ENCODE measurements around the gene PLCB3.
A peak's percentile ranks its signal among the peaks of the same experiment; 100 is the strongest.

Gene PLCB3

DNA sequence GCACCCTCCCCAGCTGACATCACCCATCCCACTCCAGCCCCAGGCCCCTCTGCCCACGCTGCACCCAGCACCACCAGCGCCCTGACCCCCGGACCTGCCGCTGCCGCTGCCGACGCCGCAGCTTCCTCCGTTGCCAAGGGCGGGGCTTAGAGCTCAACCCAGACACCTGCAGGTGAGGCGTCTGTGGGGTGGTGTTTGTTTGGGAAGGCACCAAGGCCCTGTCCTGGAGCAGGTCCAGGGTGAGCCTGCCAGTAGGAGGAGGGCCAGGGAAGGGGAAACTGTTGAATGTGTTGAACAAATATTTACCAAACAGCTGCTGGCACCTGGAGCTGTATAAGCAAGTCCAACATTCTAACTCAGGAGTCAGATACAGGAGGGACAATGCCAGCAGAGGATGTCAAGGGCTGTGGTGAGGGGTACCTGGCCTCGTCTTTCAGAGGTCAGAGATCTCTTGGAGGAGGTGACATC, 13.8 kb upstream of the PLCB3 start:
- H4K5ac ChIP-seq (ENCODE audit: low read length): no peak overlapping the region
- no peak overlapping the region for H3K4me3 ChIP-seq (ENCODE audit: low read length)
- no peak overlapping the region for H3K18ac ChIP-seq (ENCODE audit: low read length)
- no peaks in the 10 kb centered on the region for H3K27me3 ChIP-seq (ENCODE audit: insufficient read depth, low read length, poor library complexity)
- no peak for DNase-seq
- no peak overlapping the region for H3K4ac ChIP-seq (ENCODE audit: low read depth, low read length)
- H3K56ac ChIP-seq (ENCODE audit: low read length): no peak overlapping the region
- H4K8ac ChIP-seq (ENCODE audit: low read depth, low read length): no peak overlapping the region
- H3K27ac ChIP-seq (ENCODE audit: low read depth, low read length): no peak overlapping the region
- H2AK5ac ChIP-seq (ENCODE audit: low read length): no peak overlapping the region
- H3K9ac ChIP-seq (ENCODE audit: low read length): no peak overlapping the region
- no peak overlapping the region for H3K23ac ChIP-seq (ENCODE audit: low read length)
- no peak overlapping the region for H2BK120ac ChIP-seq (ENCODE audit: low read depth, low read length)
- H3K4me1 ChIP-seq (ENCODE audit: control insufficient read depth, low read depth, low read length): peaks cover 8% of the 10 kb centered on the region
- no peak overlapping the region for H3K4me2 ChIP-seq (ENCODE audit: low read length)
- H2BK5ac ChIP-seq (ENCODE audit: low read length): no peak overlapping the region
- no CpG with 5 or more reads among the region's 12 CpGs for WGBS (ENCODE audit: extremely low coverage, insufficient coverage, low lambda C conversion rate)
- H2BK15ac ChIP-seq (replicated peaks; ENCODE audit: low read depth): no peak overlapping the region
- H3K79me2 ChIP-seq (ENCODE audit: control insufficient read depth, insufficient read depth, low read length): peaks cover under 1% of the 10 kb centered on the region
- peaks cover 2% of the 10 kb centered on the region for H3K79me1 ChIP-seq (ENCODE audit: low read length)
- H3K36me3 ChIP-seq (ENCODE audit: control insufficient read depth, insufficient read depth, low read length): no peaks in the 10 kb centered on the region

DNA sequence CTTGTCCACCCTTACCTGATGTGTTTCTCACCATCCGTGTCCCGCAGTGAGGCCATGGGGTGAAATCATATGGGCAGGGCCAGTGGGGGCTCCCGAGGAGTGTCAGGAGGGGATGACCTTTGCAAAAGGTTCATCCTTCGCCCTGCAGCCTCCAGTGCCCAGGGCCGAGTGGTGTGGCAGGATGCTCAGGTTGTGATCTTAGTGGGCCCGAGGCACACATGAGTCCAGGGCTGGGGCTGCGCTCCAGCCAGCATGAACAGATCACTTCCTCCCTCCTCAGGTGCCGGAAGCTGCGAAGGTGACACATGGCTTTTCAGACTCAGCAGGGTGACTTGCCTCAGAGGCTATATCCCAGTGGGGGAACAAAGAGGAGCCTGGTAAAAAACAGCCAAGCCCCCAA, 13.3 kb upstream of the PLCB3 start:
- no CpG with 5 or more reads among the region's 9 CpGs for WGBS (ENCODE audit: extremely low coverage, insufficient coverage, low lambda C conversion rate)
- H2BK15ac ChIP-seq (replicated peaks; ENCODE audit: low read depth): no peak overlapping the region

GRCh38 chr11:64238999-64239398, 12.3 kb upstream of the PLCB3 start:
- H3K4me2 ChIP-seq (ENCODE audit: low read length): no peak overlapping the region
- H4K8ac ChIP-seq (ENCODE audit: low read depth, low read length): no peak overlapping the region
- no peak overlapping the region for H3K23ac ChIP-seq (ENCODE audit: low read length)
- H3K27me3 ChIP-seq (ENCODE audit: insufficient read depth, low read length, poor library complexity): no peaks in the 10 kb centered on the region
- no peak overlapping the region for H4K5ac ChIP-seq (ENCODE audit: low read length)
- WGBS (ENCODE audit: extremely low coverage, insufficient coverage, low lambda C conversion rate): no CpG with 5 or more reads among the region's 5 CpGs
- no peak overlapping the region for H2BK120ac ChIP-seq (ENCODE audit: low read depth, low read length)
- no peak overlapping the region for H3K4me3 ChIP-seq (ENCODE audit: low read length)
- no peak overlapping the region for H2BK5ac ChIP-seq (ENCODE audit: low read length)
- peaks cover 7% of the 10 kb centered on the region for H3K79me2 ChIP-seq (ENCODE audit: control insufficient read depth, insufficient read depth, low read length)
- peaks cover 1% of the 10 kb centered on the region for H3K36me3 ChIP-seq (ENCODE audit: control insufficient read depth, insufficient read depth, low read length)
- peaks cover 6% of the 10 kb centered on the region for H3K4me1 ChIP-seq (ENCODE audit: control insufficient read depth, low read depth, low read length)
- no peak overlapping the region for H3K9ac ChIP-seq (ENCODE audit: low read length)
- peaks cover 7% of the 10 kb centered on the region for H3K79me1 ChIP-seq (ENCODE audit: low read length)
- no peak overlapping the region for H3K56ac ChIP-seq (ENCODE audit: low read length)
- H2BK15ac ChIP-seq (replicated peaks; ENCODE audit: low read depth): no peak overlapping the region
- H3K4ac ChIP-seq (ENCODE audit: low read depth, low read length): no peak overlapping the region
- no peak overlapping the region for H2AK5ac ChIP-seq (ENCODE audit: low read length)
- DNase-seq: no peak
- H3K18ac ChIP-seq (ENCODE audit: low read length): no peak overlapping the region
- H3K27ac ChIP-seq (ENCODE audit: low read depth, low read length): no peak overlapping the region

More for the DNA sequence above, 13.3 kb upstream of the PLCB3 start:
- Histone ChIP-seq H3K18ac (ENCODE audit: low read length) (no peak overlapping the region), H2BK5ac (ENCODE audit: low read length) (no peak overlapping the region), H3K4me1 (ENCODE audit: control insufficient read depth, low read depth, low read length) (peaks cover 8% of the 10 kb centered on the region), H3K56ac (ENCODE audit: low read length) (no peak overlapping the region), H3K4ac (ENCODE audit: low read depth, low read length) (no peak overlapping the region), H3K27me3 (ENCODE audit: insufficient read depth, low read length, poor library complexity) (no peaks in the 10 kb centered on the region), H3K4me2 (ENCODE audit: low read length) (no peak overlapping the region), H3K9ac (ENCODE audit: low read length) (no peak overlapping the region), H3K79me2 (ENCODE audit: control insufficient read depth, insufficient read depth, low read length) (peaks cover 4% of the 10 kb centered on the region), H3K27ac (ENCODE audit: low read depth, low read length) (no peak overlapping the region), H4K8ac (ENCODE audit: low read depth, low read length) (no peak overlapping the region), H3K79me1 (ENCODE audit: low read length) (peaks cover 4% of the 10 kb centered on the region), H3K23ac (ENCODE audit: low read length) (no peak overlapping the region), H3K36me3 (ENCODE audit: control insufficient read depth, insufficient read depth, low read length) (no peaks in the 10 kb centered on the region), H2BK120ac (ENCODE audit: low read depth, low read length) (no peak overlapping the region), H4K5ac (ENCODE audit: low read length) (no peak overlapping the region), H2AK5ac (ENCODE audit: low read length) (no peak overlapping the region), H3K4me3 (ENCODE audit: low read length) (no peak overlapping the region)
- no peak for DNase-seq

DNA sequence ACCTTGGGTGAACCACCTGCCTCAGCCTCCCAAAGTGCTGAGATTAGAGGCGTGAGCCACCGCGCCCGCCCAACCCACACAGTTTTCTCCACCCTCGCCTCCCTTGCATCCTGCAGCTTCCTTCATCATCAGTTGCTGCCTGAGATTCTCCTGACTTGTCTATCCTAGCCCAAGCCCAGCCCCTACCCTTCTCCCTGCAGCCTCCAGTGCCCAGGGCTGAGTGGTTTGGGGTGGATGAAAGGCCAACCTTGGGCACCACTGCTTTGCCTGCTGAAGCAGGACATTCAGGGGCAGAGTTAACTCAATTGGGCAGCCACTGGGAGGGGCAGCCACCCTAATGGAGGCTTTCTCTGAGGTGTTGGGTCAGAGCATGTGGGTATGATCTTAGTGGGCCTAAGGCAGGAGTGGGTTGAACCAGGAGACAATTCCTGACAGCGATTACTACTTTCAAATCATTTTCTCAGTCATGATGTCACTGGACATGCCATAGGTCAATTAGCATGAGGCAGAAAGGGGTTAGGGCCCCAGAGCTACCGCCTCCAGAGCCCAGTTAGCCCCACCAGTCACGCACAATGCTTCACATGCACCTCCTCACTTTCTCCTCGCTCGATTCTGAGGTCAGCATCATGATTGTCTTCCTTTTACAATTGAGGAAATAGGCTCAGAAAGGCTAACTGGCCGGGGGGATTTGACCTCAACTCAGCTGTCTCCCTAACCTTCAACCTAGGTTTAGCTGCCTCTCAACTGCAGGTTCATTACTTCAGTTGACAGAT, 11.5 kb upstream of the PLCB3 start:
- no peak overlapping the region for H3K4me3 ChIP-seq (ENCODE audit: low read length)
- no peak overlapping the region for H4K5ac ChIP-seq (ENCODE audit: low read length)
- H2AK5ac ChIP-seq (ENCODE audit: low read length): peak overlapping the region; percentile 90
- H2BK15ac ChIP-seq (replicated peaks; ENCODE audit: low read depth): no peak overlapping the region
- H3K9ac ChIP-seq (ENCODE audit: low read length): peak overlapping the region; percentile 96
- no peak overlapping the region for H2BK120ac ChIP-seq (ENCODE audit: low read depth, low read length)
- H3K4me2 ChIP-seq (ENCODE audit: low read length): peak overlapping the region; percentile 83
- H3K27ac ChIP-seq (ENCODE audit: low read depth, low read length): no peak overlapping the region
- H3K79me1 ChIP-seq (ENCODE audit: low read length): peaks cover 7% of the 10 kb centered on the region
- WGBS (ENCODE audit: extremely low coverage, insufficient coverage, low lambda C conversion rate): no CpG with 5 or more reads among the region's 11 CpGs
- no peak overlapping the region for H4K8ac ChIP-seq (ENCODE audit: low read depth, low read length)
- no peak overlapping the region for H3K18ac ChIP-seq (ENCODE audit: low read length)
- no peak overlapping the region for H3K23ac ChIP-seq (ENCODE audit: low read length)
- H3K27me3 ChIP-seq (ENCODE audit: insufficient read depth, low read length, poor library complexity): no peaks in the 10 kb centered on the region
- H3K4me1 ChIP-seq (ENCODE audit: control insufficient read depth, low read depth, low read length): peaks cover 6% of the 10 kb centered on the region
- DNase-seq: no peak
- H3K79me2 ChIP-seq (ENCODE audit: control insufficient read depth, insufficient read depth, low read length): peaks cover 8% of the 10 kb centered on the region
- H3K36me3 ChIP-seq (ENCODE audit: control insufficient read depth, insufficient read depth, low read length): peaks cover 1% of the 10 kb centered on the region
- no peak overlapping the region for H2BK5ac ChIP-seq (ENCODE audit: low read length)
- peak overlapping the region; percentile 97 for H3K56ac ChIP-seq (ENCODE audit: low read length)
- H3K4ac ChIP-seq (ENCODE audit: low read depth, low read length): no peak overlapping the region

DNA sequence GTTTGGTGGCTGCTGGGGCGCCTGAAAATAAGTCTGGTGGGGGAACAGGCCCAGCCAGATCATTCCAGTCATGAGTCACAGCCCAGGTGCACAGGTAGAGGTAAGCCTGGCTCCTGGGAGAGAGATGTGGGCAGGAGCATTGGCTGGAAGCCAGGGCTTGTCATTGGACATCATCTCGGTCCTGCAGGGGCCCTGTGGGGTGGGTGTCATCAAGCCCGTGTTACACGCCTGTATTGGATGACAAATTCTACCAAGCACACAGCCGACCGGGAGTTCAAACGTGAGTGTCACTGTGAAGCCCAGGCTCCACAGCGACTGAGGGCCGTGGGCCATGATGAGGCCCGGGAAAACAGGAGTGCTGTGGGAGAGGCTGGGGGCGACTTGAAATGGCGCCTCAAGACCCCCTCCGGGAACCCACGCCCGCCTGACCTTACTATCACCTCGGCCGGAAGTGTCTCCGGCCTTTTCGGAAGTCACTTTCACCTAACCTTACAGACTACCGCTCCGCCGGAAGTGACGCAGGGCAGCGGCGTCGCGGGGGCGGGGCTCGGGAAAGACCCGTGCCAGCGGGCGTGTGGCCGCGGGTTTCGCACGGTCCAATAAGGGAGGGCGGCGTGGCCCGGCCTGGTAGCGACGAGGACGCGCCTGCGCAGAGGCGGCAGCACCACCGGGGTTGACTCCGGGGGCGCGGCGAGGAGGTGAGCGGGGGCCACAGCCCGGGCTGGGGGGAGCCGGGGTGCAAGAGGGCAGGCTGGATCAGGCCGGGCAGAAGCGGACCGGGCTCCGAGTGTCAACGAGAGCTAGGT, 10.7 kb upstream of the PLCB3 start, which contains the start of gene FKBP2:
FKBP2 (plus strand) TSS at position 661 of the 806 bp plus-strand sequence. CDS start 1,293 bp downstream, outside the sequence.
- Histone ChIP-seq H4K5ac (ENCODE audit: low read length) (peak within 1 kb of the TSS; percentile 87), H3K23ac (ENCODE audit: low read length) (peak within 1 kb of the TSS; percentile 89), H2AK5ac (ENCODE audit: low read length) (peak within 1 kb of the TSS; percentile 90), H3K27ac (ENCODE audit: low read depth, low read length) (peak within 1 kb of the TSS; percentile 95), H3K79me1 (ENCODE audit: low read length) (peaks cover 7% of the 10 kb centered on the region), H4K8ac (ENCODE audit: low read depth, low read length) (peak within 1 kb of the TSS; percentile 83), H3K9ac (ENCODE audit: low read length) (peak within 1 kb of the TSS; percentile 96), H3K4me1 (ENCODE audit: control insufficient read depth, low read depth, low read length) (peaks cover 6% of the 10 kb centered on the region), H2BK15ac (replicated peaks; ENCODE audit: low read depth) (no peak within 1 kb of the TSS), H3K56ac (ENCODE audit: low read length) (peak within 1 kb of the TSS; percentile 97), H3K36me3 (ENCODE audit: control insufficient read depth, insufficient read depth, low read length) (peaks cover 1% of the 10 kb centered on the region), H3K4me3 (ENCODE audit: low read length) (peak within 1 kb of the TSS; percentile 88), H2BK5ac (ENCODE audit: low read length) (peak within 1 kb of the TSS; percentile 95), H3K4ac (ENCODE audit: low read depth, low read length) (peak within 1 kb of the TSS; percentile 94), H2BK120ac (ENCODE audit: low read depth, low read length) (peak within 1 kb of the TSS; percentile 6), H3K4me2 (ENCODE audit: low read length) (peak within 1 kb of the TSS; percentile 83), H3K79me2 (ENCODE audit: control insufficient read depth, insufficient read depth, low read length) (peaks cover 16% of the 10 kb centered on the region), H3K27me3 (ENCODE audit: insufficient read depth, low read length, poor library complexity) (no peaks in the 10 kb centered on the region), H3K18ac (ENCODE audit: low read length) (peak within 1 kb of the TSS; percentile 93)
- no CpG with 5 or more reads among the region's 58 CpGs for whole genome bisulfite sequencing (ENCODE audit: extremely low coverage, insufficient coverage, low lambda C conversion rate)
- peak; percentile 98 for DNase-seq
